HepG2 (cell line): Measurements from ENCODE around the gene TXN. TPM values are rescaled to one million over a fixed set of nuclear protein-coding genes. Genes with fewer than 3 reads are reported as not detected.
A peak's percentile ranks its signal among the peaks of the same experiment; 100 is the strongest.

ENCODE experiments used
- ATF7-NPFF ChIP-seq: sonication (generic); formaldehyde crosslinking; IDR thresholded peaks from 2 replicates; pipeline ENCODE4 v1.8.1; 2023; ENCODE audit warnings: mild to moderate bottlenecking, low read depth, missing genetic modification reagents, moderate library complexity
- DRAP1 ChIP-seq: IDR thresholded peaks from 2 replicates; pipeline ENCODE4 v1.6.1; 2016; ENCODE audit warnings: missing genetic modification reagents, missing compliant biosample characterization
- ELF3 ChIP-seq: IDR thresholded peaks from 2 replicates; pipeline ENCODE4 v1.6.1; 2016; ENCODE audit warnings: missing genetic modification reagents, missing compliant biosample characterization
- MXI1 ChIP-seq: IDR thresholded peaks from 3 replicates; pipeline ENCODE4 v1.6.1; 2012; ENCODE audit warnings: low read depth, low read length, inconsistent platforms, borderline replicate concordance
- NCOR1 ChIP-seq: fragments of 200-600 bp; sonication (generic); IDR thresholded peaks from 2 replicates; pipeline ENCODE4 v1.7.0; 2017; ENCODE audit warnings: antibody characterized with exemption, low read length, borderline replicate concordance
- POLR2A ChIP-seq, 2 experiments: IDR thresholded peaks; 2 replicates each; pipeline ENCODE4 v1.6.1; 2011; ENCODE audit warnings: low read depth in 2 of 2, low read length in 2 of 2, mild to moderate bottlenecking in 1 of 2, moderate library complexity in 1 of 2; ENCODE audit not compliant: insufficient read depth in 1 of 2
- REXO4 ChIP-seq: sonication (generic); formaldehyde crosslinking; IDR thresholded peaks from 2 replicates; pipeline ENCODE4 v1.8.0; 2022; ENCODE audit warnings: missing genetic modification reagents, mild to moderate bottlenecking, borderline replicate concordance
- SOX5 ChIP-seq: IDR thresholded peaks from 2 replicates; pipeline ENCODE4 v1.6.1; 2016; ENCODE audit warnings: borderline replicate concordance
- TGIF2 ChIP-seq: IDR thresholded peaks from 2 replicates; pipeline ENCODE4 v1.6.1; 2016; ENCODE audit warnings: control low read depth, missing compliant biosample characterization
- ZBTB39 ChIP-seq: sonication (generic); formaldehyde crosslinking; IDR thresholded peaks from 2 replicates; pipeline ENCODE4 v1.5.0; 2020; ENCODE audit warnings: missing genetic modification reagents
- ZNF10 ChIP-seq: sonication (generic); formaldehyde crosslinking; IDR thresholded peaks from 2 replicates; pipeline ENCODE4 v1.4.0; 2020; ENCODE audit warnings: mild to moderate bottlenecking, low read depth, missing genetic modification reagents, borderline replicate concordance
- ZNF12 ChIP-seq: sonication (generic); formaldehyde crosslinking; IDR thresholded peaks from 2 replicates; pipeline ENCODE4 v1.5.0; 2020; ENCODE audit warnings: missing genetic modification reagents
- ZNF160 ChIP-seq: sonication (generic); formaldehyde crosslinking; IDR thresholded peaks from 2 replicates; pipeline ENCODE4 v1.8.0; 2022; ENCODE audit warnings: mild to moderate bottlenecking, inconsistent platforms, missing genetic modification reagents
- ZNF431 ChIP-seq: sonication (generic); formaldehyde crosslinking; IDR thresholded peaks from 2 replicates; pipeline ENCODE4 v1.9.0; 2022; ENCODE audit warnings: missing genetic modification reagents, low read depth, mild to moderate bottlenecking, borderline replicate concordance
- ZNF543 ChIP-seq: sonication (generic); formaldehyde crosslinking; IDR thresholded peaks from 2 replicates; pipeline ENCODE4 v1.4.0; 2020; ENCODE audit warnings: mild to moderate bottlenecking, missing genetic modification reagents
- ZNF556 ChIP-seq: sonication (generic); formaldehyde crosslinking; IDR thresholded peaks from 2 replicates; pipeline ENCODE4 v1.4.0; 2020; ENCODE audit warnings: mild to moderate bottlenecking, missing genetic modification reagents, borderline replicate concordance
- ZNF780A ChIP-seq: sonication (generic); formaldehyde crosslinking; IDR thresholded peaks from 2 replicates; pipeline ENCODE4 v1.8.0; 2022; ENCODE audit warnings: mild to moderate bottlenecking, missing genetic modification reagents, moderate library complexity
- ZNF83 ChIP-seq: sonication (generic); formaldehyde crosslinking; IDR thresholded peaks from 2 replicates; pipeline ENCODE4 v1.4.0; 2020; ENCODE audit warnings: missing genetic modification reagents, mild to moderate bottlenecking, borderline replicate concordance
- polyA plus RNA-seq, 8 experiments: library from polyadenylated mRNA; depleted of rRNA in 3 of 8; stranded (reverse) in 7 of 8; unstranded in 1 of 8; fragments of >200 nt; fragmentation: Illumina TruSeq in 4 of 8; extraction: Trizol in 4 of 8; gene quantifications; 2 replicates each; pipeline versions ENCODE4 v1.2.1 to v1.2.3, GENCODE V29; 2011 to 2016; ENCODE audit warnings: low read depth in 4 of 8, missing spikeins in 1 of 8, mixed read lengths in 1 of 8; ENCODE audit not compliant: insufficient read depth in 1 of 8
- total RNA-seq, 5 experiments: library from RNA; depleted of rRNA; stranded (reverse); fragments of >200 nt; fragmentation: Illumina TruSeq; extraction: Trizol; gene quantifications; 2 replicates each; pipeline ENCODE4 v1.2.3, GENCODE V29; 2016; ENCODE audit warnings: low read depth in 1 of 5
- TF ChIP-seq, protein P1 (sequence below): sonication (generic); formaldehyde crosslinking; IDR thresholded peaks from 2 replicates; pipeline ENCODE4 v1.4.0; 2020; ENCODE audit warnings: missing genetic modification reagents
- TF ChIP-seq, protein P2 (sequence below): sonication (generic); formaldehyde crosslinking; IDR thresholded peaks from 2 replicates; pipeline ENCODE4 v1.4.0; 2020; ENCODE audit warnings: missing genetic modification reagents

TXN gene
- total and polyA plus RNA-seq, 2 of the 13 experiments (the other 11 are each of a cell fraction or from before 2014, with no cell fraction given): 364 to 470 TPM

- TF ChIP-seq ZNF10 (CRISPR knock-in tag) (no peak), ELF3 (0 out of 2 replicates have a peak, but pooled peaks have one; percentile 3), NCOR1 (no peak), SOX5 (no peak), ZNF160 (CRISPR knock-in tag) (0 out of 2 replicates have a peak, but pooled peaks have one; percentile 19), POLR2A (IDR thresholded peaks at IDR 0.05; ENCODE audit: insufficient read depth in 1 of 2, low read depth in 2 of 2, low read length in 2 of 2) (peak in 1 of 2 experiments; percentile 26; a peak in 2 of 4 replicates), ZNF556 (CRISPR knock-in tag) (peak; percentile 24; the same call in 1 of the 2 replicates), REXO4 (0 out of 2 replicates have a peak, but pooled peaks have one; percentile 49), MXI1 (peak; percentile 25; the same call in 1 of the 3 replicates), ZNF431 (CRISPR knock-in tag) (peak; percentile 52; the same call in 1 of the 2 replicates), DRAP1 (CRISPR knock-in tag) (no peak), ZNF543 (CRISPR knock-in tag) (peak; percentile 57; the same call in 1 of the 2 replicates), ZNF12 (CRISPR knock-in tag) (no peak; the same call in 1 of the 2 replicates), ZNF780A (CRISPR knock-in tag) (no peak), ATF7-NPFF (CRISPR knock-in tag) (peak; percentile 42; the same call in 1 of the 2 replicates), ZBTB39 (CRISPR knock-in tag) (0 out of 2 replicates have a peak, but pooled peaks have one; percentile 20), TGIF2 (peak; percentile 55; the same call in 1 of the 2 replicates), ZNF83 (CRISPR knock-in tag) (0 out of 2 replicates have a peak, but pooled peaks have one; percentile 21)
- TF ChIP-seq, protein P1, sequence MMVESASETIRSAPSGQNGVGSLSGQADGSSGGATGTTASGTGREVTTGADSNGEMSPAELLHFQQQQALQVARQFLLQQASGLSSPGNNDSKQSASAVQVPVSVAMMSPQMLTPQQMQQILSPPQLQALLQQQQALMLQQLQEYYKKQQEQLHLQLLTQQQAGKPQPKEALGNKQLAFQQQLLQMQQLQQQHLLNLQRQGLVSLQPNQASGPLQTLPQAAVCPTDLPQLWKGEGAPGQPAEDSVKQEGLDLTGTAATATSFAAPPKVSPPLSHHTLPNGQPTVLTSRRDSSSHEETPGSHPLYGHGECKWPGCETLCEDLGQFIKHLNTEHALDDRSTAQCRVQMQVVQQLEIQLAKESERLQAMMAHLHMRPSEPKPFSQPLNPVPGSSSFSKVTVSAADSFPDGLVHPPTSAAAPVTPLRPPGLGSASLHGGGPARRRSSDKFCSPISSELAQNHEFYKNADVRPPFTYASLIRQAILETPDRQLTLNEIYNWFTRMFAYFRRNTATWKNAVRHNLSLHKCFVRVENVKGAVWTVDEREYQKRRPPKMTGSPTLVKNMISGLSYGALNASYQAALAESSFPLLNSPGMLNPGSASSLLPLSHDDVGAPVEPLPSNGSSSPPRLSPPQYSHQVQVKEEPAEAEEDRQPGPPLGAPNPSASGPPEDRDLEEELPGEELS (CRISPR knock-in tag): 0 out of 2 replicates have a peak, but pooled peaks have one; percentile 11
- TF ChIP-seq, protein P2, sequence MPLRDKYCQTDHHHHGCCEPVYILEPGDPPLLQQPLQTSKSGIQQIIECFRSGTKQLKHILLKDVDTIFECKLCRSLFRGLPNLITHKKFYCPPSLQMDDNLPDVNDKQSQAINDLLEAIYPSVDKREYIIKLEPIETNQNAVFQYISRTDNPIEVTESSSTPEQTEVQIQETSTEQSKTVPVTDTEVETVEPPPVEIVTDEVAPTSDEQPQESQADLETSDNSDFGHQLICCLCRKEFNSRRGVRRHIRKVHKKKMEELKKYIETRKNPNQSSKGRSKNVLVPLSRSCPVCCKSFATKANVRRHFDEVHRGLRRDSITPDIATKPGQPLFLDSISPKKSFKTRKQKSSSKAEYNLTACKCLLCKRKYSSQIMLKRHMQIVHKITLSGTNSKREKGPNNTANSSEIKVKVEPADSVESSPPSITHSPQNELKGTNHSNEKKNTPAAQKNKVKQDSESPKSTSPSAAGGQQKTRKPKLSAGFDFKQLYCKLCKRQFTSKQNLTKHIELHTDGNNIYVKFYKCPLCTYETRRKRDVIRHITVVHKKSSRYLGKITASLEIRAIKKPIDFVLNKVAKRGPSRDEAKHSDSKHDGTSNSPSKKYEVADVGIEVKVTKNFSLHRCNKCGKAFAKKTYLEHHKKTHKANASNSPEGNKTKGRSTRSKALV (CRISPR knock-in tag): peak; percentile 49; the same call in 1 of the 2 replicates
Observed at GRCh38 chr9:110255463-110256379, 586 bp downstream of the TXN start (continued).
